ENCODE results near the gene GRAMD1A.
"Not testable (repeated sequence)": the region's sequence is repeated elsewhere in the genome, so short reads cannot be mapped to it uniquely, and the experiment has no call there.

Gene GRAMD1A

DNA sequence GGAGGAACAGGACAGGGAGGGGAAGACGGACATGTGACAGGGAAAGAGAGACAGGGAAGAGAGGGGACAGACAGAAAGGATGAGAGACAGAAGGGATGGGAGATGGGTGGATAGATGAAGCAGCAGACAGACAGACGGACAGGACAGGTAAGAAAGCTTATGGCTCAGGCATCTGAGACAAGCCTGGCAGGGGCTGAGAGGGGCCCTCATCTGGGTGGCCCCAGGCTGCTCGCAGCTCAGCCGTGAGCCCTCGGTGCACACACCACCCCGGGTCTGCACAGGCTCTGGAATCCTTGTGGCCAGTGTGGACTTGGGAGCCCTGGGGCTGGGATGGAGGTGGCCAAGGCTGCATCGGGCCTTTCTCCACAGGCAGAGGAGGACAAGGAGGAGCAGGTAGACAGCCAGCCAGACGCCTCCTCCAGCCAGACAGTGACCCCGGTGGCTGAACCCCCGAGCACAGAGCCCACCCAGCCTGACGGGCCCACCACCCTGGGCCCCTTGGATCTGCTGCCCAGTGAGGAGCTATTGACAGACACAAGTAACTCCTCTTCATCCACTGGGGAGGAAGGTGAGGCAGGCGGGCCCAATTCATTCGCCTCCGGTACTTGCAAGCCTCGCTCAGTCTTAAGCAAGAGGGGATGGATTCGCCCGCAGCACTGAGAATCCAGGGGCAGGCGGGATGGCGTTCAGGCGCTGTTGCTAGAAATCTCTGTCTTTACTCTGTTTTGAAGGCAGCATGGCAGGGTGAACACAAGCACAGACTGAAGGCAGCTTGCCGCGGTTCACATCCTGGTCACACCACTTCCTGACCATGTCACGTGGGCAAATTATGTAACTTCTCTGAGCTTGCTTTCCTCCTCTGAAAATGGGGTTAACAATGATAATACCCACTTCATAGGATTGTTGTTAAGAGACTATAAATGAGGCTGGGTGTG, 14.0 kb downstream of the GRAMD1A start:
- TF ChIP-seq, protein P1, sequence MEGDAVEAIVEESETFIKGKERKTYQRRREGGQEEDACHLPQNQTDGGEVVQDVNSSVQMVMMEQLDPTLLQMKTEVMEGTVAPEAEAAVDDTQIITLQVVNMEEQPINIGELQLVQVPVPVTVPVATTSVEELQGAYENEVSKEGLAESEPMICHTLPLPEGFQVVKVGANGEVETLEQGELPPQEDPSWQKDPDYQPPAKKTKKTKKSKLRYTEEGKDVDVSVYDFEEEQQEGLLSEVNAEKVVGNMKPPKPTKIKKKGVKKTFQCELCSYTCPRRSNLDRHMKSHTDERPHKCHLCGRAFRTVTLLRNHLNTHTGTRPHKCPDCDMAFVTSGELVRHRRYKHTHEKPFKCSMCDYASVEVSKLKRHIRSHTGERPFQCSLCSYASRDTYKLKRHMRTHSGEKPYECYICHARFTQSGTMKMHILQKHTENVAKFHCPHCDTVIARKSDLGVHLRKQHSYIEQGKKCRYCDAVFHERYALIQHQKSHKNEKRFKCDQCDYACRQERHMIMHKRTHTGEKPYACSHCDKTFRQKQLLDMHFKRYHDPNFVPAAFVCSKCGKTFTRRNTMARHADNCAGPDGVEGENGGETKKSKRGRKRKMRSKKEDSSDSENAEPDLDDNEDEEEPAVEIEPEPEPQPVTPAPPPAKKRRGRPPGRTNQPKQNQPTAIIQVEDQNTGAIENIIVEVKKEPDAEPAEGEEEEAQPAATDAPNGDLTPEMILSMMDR (IDR thresholded peaks at IDR 0.05; ENCODE audit: borderline replicate concordance, insufficient read depth, low read depth, low read length): no peak
- H3K4me3 ChIP-seq (ENCODE audit: low read depth, low read length): no peak overlapping the region

DNA sequence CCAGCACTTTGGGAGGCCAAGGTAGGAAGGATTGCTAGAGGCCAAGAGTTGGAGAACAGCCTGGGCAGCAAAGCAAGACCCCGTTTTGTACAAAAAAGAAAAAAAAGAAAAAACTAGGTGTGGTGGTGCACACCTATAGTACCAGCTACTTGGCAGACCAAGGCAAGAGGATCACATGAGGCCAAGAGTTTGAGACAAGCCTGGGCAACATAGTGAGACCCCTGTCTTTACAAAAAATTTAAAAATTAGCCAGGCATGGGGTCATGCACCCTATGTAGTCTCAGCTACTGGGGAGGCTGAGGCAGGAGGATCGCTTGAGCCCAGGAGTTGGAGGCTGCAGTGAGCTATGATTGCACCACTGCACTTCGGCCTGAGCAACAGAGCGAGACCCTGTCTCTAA, 14.7 kb downstream of the GRAMD1A start:
- not testable (repeated sequence) for H3K4me3 ChIP-seq (ENCODE audit: low read depth, low read length)

DNA sequence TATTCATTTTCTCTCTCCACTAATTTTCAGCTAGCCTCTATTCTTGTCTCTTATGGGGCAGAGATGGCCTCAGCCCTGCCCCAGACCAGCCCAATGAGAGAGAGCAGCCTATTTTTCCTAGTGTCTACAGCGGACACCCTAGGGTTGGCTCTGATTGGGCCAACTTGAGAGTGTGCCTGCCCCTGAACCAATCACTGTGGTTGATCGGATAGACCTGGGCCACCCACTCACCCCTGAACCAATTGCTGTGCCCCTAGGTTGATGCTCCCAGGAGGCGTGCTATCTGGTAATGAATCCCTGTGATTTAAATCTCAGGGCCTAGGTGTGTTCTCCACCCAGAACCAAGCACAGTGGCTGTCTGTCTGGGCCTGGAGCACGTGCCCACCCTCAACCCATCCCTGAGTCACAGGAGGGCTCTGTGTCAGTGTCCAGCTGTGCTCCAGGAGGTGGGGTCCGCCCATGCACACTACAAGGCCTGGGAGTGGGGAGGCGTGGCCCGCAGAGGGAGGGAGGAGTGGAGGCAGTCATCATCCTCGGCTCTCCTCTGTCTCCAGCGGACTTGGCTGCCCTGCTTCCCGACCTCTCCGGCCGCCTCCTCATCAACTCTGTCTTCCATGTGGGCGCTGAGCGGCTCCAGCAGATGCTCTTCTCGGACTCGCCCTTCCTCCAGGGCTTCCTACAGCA, 15.3 kb downstream of the GRAMD1A start:
- no peak overlapping the region for H3K4me3 ChIP-seq (ENCODE audit: low read depth, low read length)
- TF ChIP-seq, protein P1 (IDR thresholded peaks at IDR 0.05; ENCODE audit: borderline replicate concordance, insufficient read depth, low read depth, low read length): no peak

DNA sequence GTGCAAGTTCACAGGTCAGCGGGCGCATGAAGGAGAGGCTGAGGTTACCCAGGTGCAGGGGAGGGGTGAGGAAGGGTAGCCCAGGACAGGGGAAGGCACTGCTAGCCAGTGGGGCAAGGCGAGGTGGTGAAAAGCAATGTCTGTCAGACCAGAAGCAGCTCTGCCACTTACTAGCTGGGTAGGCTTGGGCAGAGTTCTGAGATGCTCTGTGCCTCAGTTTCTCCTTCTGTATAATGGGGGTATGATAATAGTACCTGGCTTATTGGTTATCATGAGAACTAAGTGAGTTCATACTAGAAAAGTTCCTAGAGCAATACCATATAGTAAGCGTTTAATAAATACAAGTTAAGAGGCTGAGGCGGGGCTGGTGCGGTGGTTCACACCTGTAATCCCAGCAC, 15.8 kb downstream of the GRAMD1A start:
- TF ChIP-seq, protein P1 (IDR thresholded peaks at IDR 0.05; ENCODE audit: borderline replicate concordance, insufficient read depth, low read depth, low read length): no peak

DNA sequence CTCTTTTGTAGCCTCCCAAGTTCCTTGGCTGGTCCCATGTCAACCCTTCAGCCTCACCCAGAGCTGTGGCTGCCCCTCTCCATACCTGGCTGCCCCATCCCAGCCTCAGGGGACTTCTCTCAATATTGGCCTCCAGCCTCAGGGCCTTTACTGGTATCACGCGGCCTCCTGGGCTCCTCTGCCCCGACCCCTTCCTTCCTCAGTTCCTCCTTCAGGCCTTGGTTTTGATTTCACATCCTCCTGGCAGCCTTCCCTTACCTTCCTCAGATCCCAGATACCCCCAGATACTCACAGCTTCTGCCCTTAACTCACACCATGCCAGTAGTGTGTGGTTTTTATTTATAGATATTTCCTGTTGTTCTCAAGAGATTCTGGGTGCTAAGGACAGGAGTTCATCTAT, 17.4 kb downstream of the GRAMD1A start:
- TF ChIP-seq, protein P1 (IDR thresholded peaks at IDR 0.05; ENCODE audit: borderline replicate concordance, insufficient read depth, low read depth, low read length): no peak
- no peak overlapping the region for H3K4me3 ChIP-seq (ENCODE audit: low read depth, low read length)

More for the DNA sequence above, 15.8 kb downstream of the GRAMD1A start:
- no peak overlapping the region for H3K4me3 ChIP-seq (ENCODE audit: low read depth, low read length)

DNA sequence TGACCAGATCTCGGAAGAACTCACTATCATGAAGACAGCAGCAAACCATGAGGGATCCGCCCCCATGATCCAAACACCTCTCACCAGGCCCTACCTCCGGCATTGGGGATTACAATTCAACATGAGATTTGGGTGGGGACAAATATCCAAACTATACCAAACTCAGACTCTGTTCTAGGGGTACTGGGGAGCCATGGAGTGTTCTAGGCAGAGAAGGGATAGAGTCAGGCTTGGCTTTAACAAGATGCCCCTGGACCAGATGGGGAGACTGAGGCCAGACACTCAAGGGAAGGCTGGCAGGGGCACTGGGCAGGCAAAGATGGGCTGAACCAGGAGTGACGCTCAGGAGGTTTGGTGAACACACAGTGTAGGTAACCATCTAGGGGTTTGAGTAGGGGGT, 18.3 kb downstream of the GRAMD1A start:
- TF ChIP-seq, protein P1 (IDR thresholded peaks at IDR 0.05; ENCODE audit: borderline replicate concordance, insufficient read depth, low read depth, low read length): no peak

DNA sequence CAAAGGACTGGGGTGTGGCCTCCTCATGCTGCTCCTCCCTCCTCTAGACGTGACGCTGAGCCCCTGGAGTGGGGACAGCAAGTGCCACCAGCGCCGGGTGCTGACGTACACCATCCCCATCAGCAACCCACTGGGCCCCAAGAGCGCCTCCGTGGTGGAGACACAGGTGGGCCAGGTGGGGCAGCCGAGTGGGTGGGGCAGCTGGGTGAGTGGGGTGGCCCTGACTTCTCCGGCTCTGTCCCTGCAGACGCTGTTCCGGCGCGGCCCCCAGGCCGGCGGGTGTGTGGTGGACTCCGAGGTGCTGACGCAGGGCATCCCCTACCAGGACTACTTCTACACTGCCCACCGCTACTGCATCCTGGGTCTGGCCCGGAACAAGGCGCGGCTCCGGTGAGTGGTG, 19.0 kb downstream of the GRAMD1A start:
- TF ChIP-seq, protein P1 (IDR thresholded peaks at IDR 0.05; ENCODE audit: borderline replicate concordance, insufficient read depth, low read depth, low read length): no peak
- H3K4me3 ChIP-seq (ENCODE audit: low read depth, low read length): no peak overlapping the region

More for the DNA sequence above, 18.3 kb downstream of the GRAMD1A start:
- H3K4me3 ChIP-seq (ENCODE audit: low read depth, low read length): no peak overlapping the region
